HepG2 (cell line): ENCODE results near the gene RAD51. TPM values are rescaled to one million over a fixed set of nuclear protein-coding genes. Genes with fewer than 3 reads are reported as not detected.

Experiments used
- ATAC-seq: fragments of 200-7000 bp; cut with Tn5 transposase; 3 replicates; pipeline ENCODE4 v1.9.1; 2020; ENCODE audit warnings: mild to moderate bottlenecking, moderate library complexity
- BruUV-seq: library from RNA; stranded (reverse); fragments of 400-500 nt; replicated peaks from 2 replicates; lab custom pipeline; 2021; lab: Mats Ljungman, UMichigan
- CTCF ChIA-PET: fragments of 300-600 bp; formaldehyde crosslinking; extraction: SDS; loops from one replicate; lab custom pipeline; 2021; ENCODE audit warnings: low total read pairs, inconsistent platforms, low intra/inter-chr PET ratio; lab: Yijun Ruan, JAX
- POLR2A ChIA-PET: fragments of 350-600 bp; sonication (Branson Sonifier 250); formaldehyde crosslinking; loops from one replicate; lab custom pipeline; 2020; ENCODE audit warnings: antibody characterized with exemption, inconsistent platforms; lab: Yijun Ruan, JAX
- DNase-seq: peaks from one replicate; pipeline ENCODE4 v3.0.0-alpha.2; 2015; ENCODE audit warnings: low spot score
- FAIRE-seq: peaks from 3 replicates; lab custom pipeline; 2011; peaks lifted over from hg19 to GRCh38; lab: Jason Lieb, UNC
- H2AFZ ChIP-seq: one replicate; pipeline ENCODE4 v1.6.1; 2011; ENCODE audit warnings: low read length, inconsistent platforms
- H3K27ac ChIP-seq: fragments of 300-600 bp; 3 replicates; pipeline ENCODE4 v1.8.0; 2011; ENCODE audit warnings: mixed run types, mild to moderate bottlenecking, mixed read lengths, low read length, inconsistent platforms; ENCODE audit not compliant: insufficient read depth; ENCODE audit errors: extremely low read length
- H3K27me3 ChIP-seq, 2 experiments: fragments of 200-600 bp in 1 of 2; 2 replicates in 1 of 2; 3 replicates in 1 of 2; pipeline versions ENCODE4 v1.6.0 to v1.8.0; 2011; ENCODE audit warnings: low read length in 2 of 2, mild to moderate bottlenecking in 2 of 2, moderate library complexity in 2 of 2, inconsistent platforms in 1 of 2; ENCODE audit not compliant: insufficient read depth in 2 of 2, control insufficient read depth in 1 of 2
- H3K36me3 ChIP-seq, 2 experiments: fragments of 200-600 bp in 1 of 2; replicated peaks in 1 of 2; 2 replicates in 1 of 2; 3 replicates in 1 of 2; pipeline versions ENCODE4 v1.5.1 to v1.8.0; 2011; ENCODE audit warnings: low read length in 2 of 2, inconsistent platforms in 1 of 2; ENCODE audit not compliant: insufficient read depth in 2 of 2, control insufficient read depth in 1 of 2
- H3K4me1 ChIP-seq: 2 replicates; pipeline ENCODE4 v1.5.1; 2012; ENCODE audit warnings: low read length, inconsistent platforms; ENCODE audit not compliant: insufficient read depth
- H3K4me2 ChIP-seq: 2 replicates; pipeline ENCODE4 v1.6.0; 2011; ENCODE audit warnings: low read depth, low read length, inconsistent platforms
- H3K4me3 ChIP-seq, 3 experiments: fragments of 200-600 bp in 1 of 3; sonication (generic), shearing (Covaris generic) in 1 of 3; replicated peaks in 1 of 3; 2 replicates each; pipeline ENCODE4 v1.5.1; 2011 to 2016; ENCODE audit warnings: low read length in 3 of 3, inconsistent platforms in 2 of 3, low read depth in 2 of 3, mild to moderate bottlenecking in 2 of 3, control low read depth in 1 of 3, mixed read lengths in 1 of 3; ENCODE audit not compliant: insufficient read depth in 1 of 3
- H3K79me2 ChIP-seq: one replicate; pipeline ENCODE4 v1.6.1; 2011; ENCODE audit warnings: low read length, inconsistent platforms; ENCODE audit not compliant: insufficient read depth
- H3K9ac ChIP-seq: 2 replicates; pipeline ENCODE4 v1.6.0; 2011; ENCODE audit warnings: mild to moderate bottlenecking, low read depth, low read length, inconsistent platforms; ENCODE audit not compliant: insufficient read depth
- H3K9me3 ChIP-seq: 2 replicates; pipeline ENCODE4 v1.5.1; 2012; ENCODE audit warnings: mild to moderate bottlenecking, low read length
- H4K20me1 ChIP-seq: 2 replicates; pipeline ENCODE4 v1.6.0; 2011; ENCODE audit warnings: inconsistent platforms, mild to moderate bottlenecking, low read length, moderate library complexity; ENCODE audit not compliant: insufficient read depth
- ISL2 ChIP-seq: sonication (generic); formaldehyde crosslinking; IDR thresholded peaks from 2 replicates; pipeline ENCODE4 v1.5.0; 2020; ENCODE audit warnings: missing genetic modification reagents
- MTF1 ChIP-seq: sonication (generic); formaldehyde crosslinking; IDR thresholded peaks from 2 replicates; pipeline ENCODE4 v1.5.0; 2020; ENCODE audit warnings: missing genetic modification reagents
- MTF2 ChIP-seq: sonication (generic); formaldehyde crosslinking; IDR thresholded peaks from 2 replicates; pipeline ENCODE4 v1.5.0; 2020; ENCODE audit warnings: missing genetic modification reagents, borderline replicate concordance
- RAD21 ChIP-seq: fragments of 450-650 bp; formaldehyde crosslinking; IDR thresholded peaks from 2 replicates; pipeline ENCODE4 v1.5.0; 2020; ENCODE audit warnings: mild to moderate bottlenecking
- SP4 ChIP-seq: sonication (generic); formaldehyde crosslinking; IDR thresholded peaks from 2 replicates; pipeline ENCODE4 v1.8.1; 2023; ENCODE audit warnings: mild to moderate bottlenecking, missing genetic modification reagents
- ZBTB7B ChIP-seq: sonication (generic); formaldehyde crosslinking; IDR thresholded peaks from 2 replicates; pipeline ENCODE4 v1.4.0; 2020; ENCODE audit warnings: missing genetic modification reagents
- ZFP36L1 ChIP-seq: sonication (generic); formaldehyde crosslinking; IDR thresholded peaks from 2 replicates; pipeline ENCODE4 v1.8.0; 2022; ENCODE audit warnings: mild to moderate bottlenecking, missing genetic modification reagents, moderate library complexity
- ZNF138 ChIP-seq: sonication (generic); formaldehyde crosslinking; IDR thresholded peaks from 2 replicates; pipeline ENCODE4 v1.5.0; 2020; ENCODE audit warnings: mild to moderate bottlenecking, low read depth, missing genetic modification reagents
- ZNF879 ChIP-seq: sonication (generic); formaldehyde crosslinking; IDR thresholded peaks from 2 replicates; pipeline ENCODE4 v1.8.1; 2023; ENCODE audit warnings: missing genetic modification reagents
- WGBS: methylation state at CpG from one replicate; pipeline ENCODE4 v1.1.6; 2017; ENCODE audit warnings: low lambda C conversion rate; 5-methylcytosine and 5-hydroxymethylcytosine counted together
- in situ Hi-C: cut with HindIII; loops from 2 replicates; pipeline ENCODE4 v1.10.0; 2017; ENCODE audit warnings: low pct_unique_long_range_greater_than_20kb; ENCODE audit not compliant: extremely low pct_ligation_motif_present
- intact Hi-C: fragments of 100-400 bp; cut with micrococcal nuclease; formaldehyde crosslinking; loops from one replicate; pipeline ENCODE4 v1.10.0; 2022; ENCODE audit not compliant: unreplicated experiment
- polyA plus RNA-seq, 8 experiments: library from polyadenylated mRNA; depleted of rRNA in 3 of 8; stranded (reverse) in 7 of 8; unstranded in 1 of 8; fragments of >200 nt; fragmentation: Illumina TruSeq in 4 of 8; extraction: Trizol in 4 of 8; gene quantifications; 2 replicates each; pipeline versions ENCODE4 v1.2.1 to v1.2.3, GENCODE V29; 2011 to 2016; ENCODE audit warnings: low read depth in 4 of 8, missing spikeins in 1 of 8, mixed read lengths in 1 of 8; ENCODE audit not compliant: insufficient read depth in 1 of 8
- total RNA-seq, 5 experiments: library from RNA; depleted of rRNA; stranded (reverse); fragments of >200 nt; fragmentation: Illumina TruSeq; extraction: Trizol; gene quantifications; 2 replicates each; pipeline ENCODE4 v1.2.3, GENCODE V29; 2016; ENCODE audit warnings: low read depth in 1 of 5
- TF ChIP-seq, protein P1 (sequence below): sonication (generic); formaldehyde crosslinking; IDR thresholded peaks from 2 replicates; pipeline ENCODE4 v1.4.0; 2020; ENCODE audit warnings: mild to moderate bottlenecking, missing genetic modification reagents
- TF ChIP-seq, protein P2 (sequence below): fragments of 450-650 bp; IDR thresholded peaks from 2 replicates; pipeline ENCODE4 v1.6.1; 2017
- TF ChIP-seq, protein P3 (sequence below): sonication (generic); formaldehyde crosslinking; IDR thresholded peaks from 2 replicates; pipeline ENCODE4 v1.4.0; 2020; ENCODE audit warnings: mild to moderate bottlenecking, missing genetic modification reagents
- TF ChIP-seq, protein P4 (sequence below): sonication (generic); formaldehyde crosslinking; IDR thresholded peaks from 2 replicates; pipeline ENCODE4 v1.8.1; 2023; ENCODE audit warnings: mild to moderate bottlenecking, missing genetic modification reagents, borderline replicate concordance
- TF ChIP-seq, protein P5 (sequence below): sonication (generic); formaldehyde crosslinking; IDR thresholded peaks from 2 replicates; pipeline ENCODE4 v1.5.0; 2020; ENCODE audit warnings: missing genetic modification reagents
- TF ChIP-seq, protein P6 (sequence below): IDR thresholded peaks from 2 replicates; pipeline ENCODE4 v1.4.0; 2020; ENCODE audit warnings: mild to moderate bottlenecking, missing genetic modification reagents

RAD51 gene
- total and polyA plus RNA-seq, 2 of the 13 experiments (the other 11 are each of a cell fraction or from before 2014, with no cell fraction given) = 8.5 to 12.8 TPM

DNA sequence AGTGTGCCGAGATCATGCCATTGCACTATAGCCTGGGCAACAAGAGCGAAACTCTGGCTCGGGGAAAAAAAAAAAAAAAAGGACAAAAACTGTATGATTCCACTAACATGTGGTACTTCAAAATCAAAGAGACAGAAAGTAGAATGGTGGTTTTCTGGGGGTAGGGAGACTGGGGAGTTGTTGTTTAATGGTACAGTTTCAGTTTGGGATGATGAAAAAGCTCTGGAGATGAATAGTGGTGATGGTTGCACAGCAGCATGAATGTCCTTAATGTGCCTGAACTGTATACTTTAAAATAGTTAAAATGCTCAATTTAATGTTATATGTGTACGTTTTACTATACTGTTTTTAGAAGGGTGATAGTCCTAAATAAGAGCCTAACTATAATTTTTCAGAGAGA is 27.4 kb downstream of the RAD51 start:
- no peak for FAIRE-seq
- Histone ChIP-seq H3K4me1 (no peaks in the 10 kb centered on the region), H3K4me3 (no peak overlapping the region), H3K9ac (no peak overlapping the region), H4K20me1 (no peaks in the 10 kb centered on the region), H3K27me3 (no peaks in the 10 kb centered on the region), H3K79me2 (no peaks in the 10 kb centered on the region), H3K27ac (no peak overlapping the region), H3K9me3 (no peaks in the 10 kb centered on the region), H3K36me3 (peaks cover 2 to 20% of the 10 kb centered on the region in 2 experiments; a peak in 3 of 5 replicates), H2AFZ (no peak overlapping the region), H3K4me2 (no peak overlapping the region)
- intact Hi-C loops = no loop called here
- no peak for ATAC-seq
- ChIA-PET CTCF (no interaction called here), POLR2A (no interaction called here)
- in situ Hi-C loops = no loop called here
- WGBS = 93% methylated on average over 4 of the region's 4 CpGs
- TF ChIP-seq ISL2 (CRISPR knock-in tag) = no peak
- TF ChIP-seq, protein P1, sequence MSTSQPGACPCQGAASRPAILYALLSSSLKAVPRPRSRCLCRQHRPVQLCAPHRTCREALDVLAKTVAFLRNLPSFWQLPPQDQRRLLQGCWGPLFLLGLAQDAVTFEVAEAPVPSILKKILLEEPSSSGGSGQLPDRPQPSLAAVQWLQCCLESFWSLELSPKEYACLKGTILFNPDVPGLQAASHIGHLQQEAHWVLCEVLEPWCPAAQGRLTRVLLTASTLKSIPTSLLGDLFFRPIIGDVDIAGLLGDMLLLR (CRISPR knock-in tag) = no peak
- TF ChIP-seq, protein P2, sequence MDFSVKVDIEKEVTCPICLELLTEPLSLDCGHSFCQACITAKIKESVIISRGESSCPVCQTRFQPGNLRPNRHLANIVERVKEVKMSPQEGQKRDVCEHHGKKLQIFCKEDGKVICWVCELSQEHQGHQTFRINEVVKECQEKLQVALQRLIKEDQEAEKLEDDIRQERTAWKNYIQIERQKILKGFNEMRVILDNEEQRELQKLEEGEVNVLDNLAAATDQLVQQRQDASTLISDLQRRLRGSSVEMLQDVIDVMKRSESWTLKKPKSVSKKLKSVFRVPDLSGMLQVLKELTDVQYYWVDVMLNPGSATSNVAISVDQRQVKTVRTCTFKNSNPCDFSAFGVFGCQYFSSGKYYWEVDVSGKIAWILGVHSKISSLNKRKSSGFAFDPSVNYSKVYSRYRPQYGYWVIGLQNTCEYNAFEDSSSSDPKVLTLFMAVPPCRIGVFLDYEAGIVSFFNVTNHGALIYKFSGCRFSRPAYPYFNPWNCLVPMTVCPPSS = no peak
- TF ChIP-seq, protein P3, sequence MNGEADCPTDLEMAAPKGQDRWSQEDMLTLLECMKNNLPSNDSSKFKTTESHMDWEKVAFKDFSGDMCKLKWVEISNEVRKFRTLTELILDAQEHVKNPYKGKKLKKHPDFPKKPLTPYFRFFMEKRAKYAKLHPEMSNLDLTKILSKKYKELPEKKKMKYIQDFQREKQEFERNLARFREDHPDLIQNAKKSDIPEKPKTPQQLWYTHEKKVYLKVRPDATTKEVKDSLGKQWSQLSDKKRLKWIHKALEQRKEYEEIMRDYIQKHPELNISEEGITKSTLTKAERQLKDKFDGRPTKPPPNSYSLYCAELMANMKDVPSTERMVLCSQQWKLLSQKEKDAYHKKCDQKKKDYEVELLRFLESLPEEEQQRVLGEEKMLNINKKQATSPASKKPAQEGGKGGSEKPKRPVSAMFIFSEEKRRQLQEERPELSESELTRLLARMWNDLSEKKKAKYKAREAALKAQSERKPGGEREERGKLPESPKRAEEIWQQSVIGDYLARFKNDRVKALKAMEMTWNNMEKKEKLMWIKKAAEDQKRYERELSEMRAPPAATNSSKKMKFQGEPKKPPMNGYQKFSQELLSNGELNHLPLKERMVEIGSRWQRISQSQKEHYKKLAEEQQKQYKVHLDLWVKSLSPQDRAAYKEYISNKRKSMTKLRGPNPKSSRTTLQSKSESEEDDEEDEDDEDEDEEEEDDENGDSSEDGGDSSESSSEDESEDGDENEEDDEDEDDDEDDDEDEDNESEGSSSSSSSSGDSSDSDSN (CRISPR knock-in tag) = no peak
- TF ChIP-seq SP4 = no peak
- no peak for TF ChIP-seq MTF1
- TF ChIP-seq MTF2 = no peak
- no peak for TF ChIP-seq ZFP36L1 (CRISPR knock-in tag)
- TF ChIP-seq ZNF879 = no peak
- TF ChIP-seq, protein P4, sequence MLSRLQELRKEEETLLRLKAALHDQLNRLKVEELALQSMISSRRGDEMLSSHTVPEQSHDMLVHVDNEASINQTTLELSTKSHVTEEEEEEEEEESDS (CRISPR knock-in tag) = no peak
- TF ChIP-seq, protein P5, sequence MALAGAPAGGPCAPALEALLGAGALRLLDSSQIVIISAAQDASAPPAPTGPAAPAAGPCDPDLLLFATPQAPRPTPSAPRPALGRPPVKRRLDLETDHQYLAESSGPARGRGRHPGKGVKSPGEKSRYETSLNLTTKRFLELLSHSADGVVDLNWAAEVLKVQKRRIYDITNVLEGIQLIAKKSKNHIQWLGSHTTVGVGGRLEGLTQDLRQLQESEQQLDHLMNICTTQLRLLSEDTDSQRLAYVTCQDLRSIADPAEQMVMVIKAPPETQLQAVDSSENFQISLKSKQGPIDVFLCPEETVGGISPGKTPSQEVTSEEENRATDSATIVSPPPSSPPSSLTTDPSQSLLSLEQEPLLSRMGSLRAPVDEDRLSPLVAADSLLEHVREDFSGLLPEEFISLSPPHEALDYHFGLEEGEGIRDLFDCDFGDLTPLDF (CRISPR knock-in tag) = no peak
- no peak for TF ChIP-seq ZBTB7B (CRISPR knock-in tag)
- TF ChIP-seq, protein P6, sequence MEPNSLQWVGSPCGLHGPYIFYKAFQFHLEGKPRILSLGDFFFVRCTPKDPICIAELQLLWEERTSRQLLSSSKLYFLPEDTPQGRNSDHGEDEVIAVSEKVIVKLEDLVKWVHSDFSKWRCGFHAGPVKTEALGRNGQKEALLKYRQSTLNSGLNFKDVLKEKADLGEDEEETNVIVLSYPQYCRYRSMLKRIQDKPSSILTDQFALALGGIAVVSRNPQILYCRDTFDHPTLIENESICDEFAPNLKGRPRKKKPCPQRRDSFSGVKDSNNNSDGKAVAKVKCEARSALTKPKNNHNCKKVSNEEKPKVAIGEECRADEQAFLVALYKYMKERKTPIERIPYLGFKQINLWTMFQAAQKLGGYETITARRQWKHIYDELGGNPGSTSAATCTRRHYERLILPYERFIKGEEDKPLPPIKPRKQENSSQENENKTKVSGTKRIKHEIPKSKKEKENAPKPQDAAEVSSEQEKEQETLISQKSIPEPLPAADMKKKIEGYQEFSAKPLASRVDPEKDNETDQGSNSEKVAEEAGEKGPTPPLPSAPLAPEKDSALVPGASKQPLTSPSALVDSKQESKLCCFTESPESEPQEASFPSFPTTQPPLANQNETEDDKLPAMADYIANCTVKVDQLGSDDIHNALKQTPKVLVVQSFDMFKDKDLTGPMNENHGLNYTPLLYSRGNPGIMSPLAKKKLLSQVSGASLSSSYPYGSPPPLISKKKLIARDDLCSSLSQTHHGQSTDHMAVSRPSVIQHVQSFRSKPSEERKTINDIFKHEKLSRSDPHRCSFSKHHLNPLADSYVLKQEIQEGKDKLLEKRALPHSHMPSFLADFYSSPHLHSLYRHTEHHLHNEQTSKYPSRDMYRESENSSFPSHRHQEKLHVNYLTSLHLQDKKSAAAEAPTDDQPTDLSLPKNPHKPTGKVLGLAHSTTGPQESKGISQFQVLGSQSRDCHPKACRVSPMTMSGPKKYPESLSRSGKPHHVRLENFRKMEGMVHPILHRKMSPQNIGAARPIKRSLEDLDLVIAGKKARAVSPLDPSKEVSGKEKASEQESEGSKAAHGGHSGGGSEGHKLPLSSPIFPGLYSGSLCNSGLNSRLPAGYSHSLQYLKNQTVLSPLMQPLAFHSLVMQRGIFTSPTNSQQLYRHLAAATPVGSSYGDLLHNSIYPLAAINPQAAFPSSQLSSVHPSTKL (CRISPR knock-in tag) = no peak
- no peak for TF ChIP-seq RAD21 (CRISPR knock-in tag)
- no peak for TF ChIP-seq ZNF138 (CRISPR knock-in tag)
- BruUV-seq = no TSS peak
- no peak for DNase-seq
